ENCODE data around the gene C4orf33.

C4orf33 gene

GRCh38 chr4:129110931-129111330 is 15.0 kb downstream of the C4orf33 start:
- no peak for TF ChIP-seq CTCF (IDR thresholded peaks at IDR 0.05; ENCODE audit: insufficient read depth, low read length, poor library complexity, severe bottlenecking)
- TF ChIP-seq EZH2phosphoT487 (conservative IDR thresholded peaks at IDR 0.05; ENCODE audit: low read length): no peak
- Histone ChIP-seq H4K20me1 (ENCODE audit: low read depth, low read length) (no peaks in the 10 kb centered on the region), H3K4me3 (ENCODE audit: insufficient read depth, low read length, poor library complexity, severe bottlenecking) (no peak overlapping the region), H3K27me3 (ENCODE audit: low read length) (no peaks in the 10 kb centered on the region), H3K79me2 (ENCODE audit: insufficient read depth, low read length) (no peaks in the 10 kb centered on the region), H3F3A (ENCODE audit: insufficient read depth) (no peaks in the 10 kb centered on the region), H3K9me2 (replicated peaks; ENCODE audit: insufficient read depth, low read length) (no peaks in the 10 kb centered on the region), H3K36me3 (ENCODE audit: low read length) (no peaks in the 10 kb centered on the region), H3K27ac (ENCODE audit: low read depth, low read length) (no peak overlapping the region), H2AFZ (ENCODE audit: low read depth, low read length, severe bottlenecking) (no peak overlapping the region), H3K9ac (ENCODE audit: low read length) (no peak overlapping the region), H3K4me2 (ENCODE audit: low read depth, low read length, poor library complexity, severe bottlenecking) (no peak overlapping the region), H3K9me3 (ENCODE audit: insufficient read depth, low read length) (no peaks in the 10 kb centered on the region)

GRCh38 chr4:129111919-129112318 is 16.0 kb downstream of the C4orf33 start:
- H3K9ac ChIP-seq (ENCODE audit: low read length): no peak overlapping the region
- no peaks in the 10 kb centered on the region for H3K79me2 ChIP-seq (ENCODE audit: insufficient read depth, low read length)
- TF ChIP-seq EZH2phosphoT487 (conservative IDR thresholded peaks at IDR 0.05; ENCODE audit: low read length): no peak
- no peak for TF ChIP-seq CTCF (IDR thresholded peaks at IDR 0.05; ENCODE audit: insufficient read depth, low read length, poor library complexity, severe bottlenecking)
- H3K27ac ChIP-seq (ENCODE audit: low read depth, low read length): no peak overlapping the region
- no peaks in the 10 kb centered on the region for H3K9me2 ChIP-seq (replicated peaks; ENCODE audit: insufficient read depth, low read length)
- no peaks in the 10 kb centered on the region for H3K36me3 ChIP-seq (ENCODE audit: low read length)
- no peaks in the 10 kb centered on the region for H3K27me3 ChIP-seq (ENCODE audit: low read length)
- no peak overlapping the region for H2AFZ ChIP-seq (ENCODE audit: low read depth, low read length, severe bottlenecking)
- no peak overlapping the region for H3K4me3 ChIP-seq (ENCODE audit: insufficient read depth, low read length, poor library complexity, severe bottlenecking)
- no peaks in the 10 kb centered on the region for H3K9me3 ChIP-seq (ENCODE audit: insufficient read depth, low read length)
- H3K4me2 ChIP-seq (ENCODE audit: low read depth, low read length, poor library complexity, severe bottlenecking): no peak overlapping the region
- no peaks in the 10 kb centered on the region for H4K20me1 ChIP-seq (ENCODE audit: low read depth, low read length)
- H3F3A ChIP-seq (ENCODE audit: insufficient read depth): no peaks in the 10 kb centered on the region

GRCh38 chr4:129113434-129113833 is 17.5 kb downstream of the C4orf33 start:
- no peaks in the 10 kb centered on the region for H4K20me1 ChIP-seq (ENCODE audit: low read depth, low read length)
- H3K9me2 ChIP-seq (replicated peaks; ENCODE audit: insufficient read depth, low read length): no peaks in the 10 kb centered on the region
- no peaks in the 10 kb centered on the region for H3F3A ChIP-seq (ENCODE audit: insufficient read depth)
- no peak overlapping the region for H2AFZ ChIP-seq (ENCODE audit: low read depth, low read length, severe bottlenecking)
- no peak overlapping the region for H3K9ac ChIP-seq (ENCODE audit: low read length)
- H3K27ac ChIP-seq (ENCODE audit: low read depth, low read length): no peak overlapping the region
- TF ChIP-seq EZH2phosphoT487 (conservative IDR thresholded peaks at IDR 0.05; ENCODE audit: low read length): no peak
- TF ChIP-seq CTCF (IDR thresholded peaks at IDR 0.05; ENCODE audit: insufficient read depth, low read length, poor library complexity, severe bottlenecking): no peak
- H3K9me3 ChIP-seq (ENCODE audit: insufficient read depth, low read length): no peaks in the 10 kb centered on the region
- H3K79me2 ChIP-seq (ENCODE audit: insufficient read depth, low read length): no peaks in the 10 kb centered on the region
- H3K4me2 ChIP-seq (ENCODE audit: low read depth, low read length, poor library complexity, severe bottlenecking): no peak overlapping the region
- H3K36me3 ChIP-seq (ENCODE audit: low read length): no peaks in the 10 kb centered on the region
- no peaks in the 10 kb centered on the region for H3K27me3 ChIP-seq (ENCODE audit: low read length)
- H3K4me3 ChIP-seq (ENCODE audit: insufficient read depth, low read length, poor library complexity, severe bottlenecking): no peak overlapping the region
